Endothelial cell of umbilical vein (primary cell): ENCODE measurements around the gene RPL6. TPM values are rescaled to one million over a fixed set of nuclear protein-coding genes. Genes with fewer than 3 reads are reported as not detected.

Experiments used
- BruUV-seq: library from RNA; stranded (reverse); fragments of 400-500 nt; replicated peaks from 2 replicates; lab custom pipeline; 2021; lab: Mats Ljungman, UMichigan
- CTCF ChIA-PET: fragments of 300-600, 350-600 bp; sonication (Branson Sonifier 250); formaldehyde crosslinking; loops from one replicate; lab custom pipeline; 2021; ENCODE audit warnings: antibody characterized with exemption, inconsistent platforms; lab: Charles Lee
- POLR2A ChIA-PET: fragments of 300-600, 350-600 bp; sonication (Branson Sonifier 250); formaldehyde crosslinking; loops from one replicate; lab custom pipeline; 2021; ENCODE audit warnings: antibody characterized with exemption, inconsistent platforms; lab: Charles Lee
- DNase-seq: peaks from one replicate; pipeline ENCODE4 v3.0.0-alpha.2; 2011; ENCODE audit warnings: low read depth, low spot score
- FAIRE-seq: peaks from 2 replicates; lab custom pipeline; 2011; peaks lifted over from hg19 to GRCh38; lab: Jason Lieb, UNC
- H2AFZ ChIP-seq: 2 replicates; pipeline ENCODE4 v1.6.0; 2012; ENCODE audit warnings: low read depth, low read length, control low read depth, inconsistent platforms
- H3K27ac ChIP-seq: 2 replicates; pipeline ENCODE4 v1.5.1; 2011; ENCODE audit warnings: low read depth, mild to moderate bottlenecking, control low read depth, low read length, moderate library complexity; ENCODE audit not compliant: insufficient read depth
- H3K27me3 ChIP-seq, 2 experiments: 2 replicates each; pipeline versions ENCODE4 v1.6.0 to v1.6.1; 2011; ENCODE audit warnings: low read length in 2 of 2, mixed read lengths in 1 of 2; ENCODE audit not compliant: control insufficient read depth in 2 of 2, insufficient read depth in 2 of 2
- H3K36me3 ChIP-seq, 2 experiments: 2 replicates in 1 of 2; 3 replicates in 1 of 2; pipeline ENCODE4 v1.5.1; 2011; ENCODE audit warnings: low read length in 2 of 2, mild to moderate bottlenecking in 1 of 2, moderate library complexity in 1 of 2; ENCODE audit not compliant: control insufficient read depth in 2 of 2, insufficient read depth in 2 of 2; ENCODE audit errors: extremely low read depth in 1 of 2
- H3K4me1 ChIP-seq: 3 replicates; pipeline ENCODE4 v1.5.1; 2011; ENCODE audit warnings: mild to moderate bottlenecking, low read length; ENCODE audit not compliant: control insufficient read depth, insufficient read depth; ENCODE audit errors: extremely low read depth
- H3K4me2 ChIP-seq: 2 replicates; pipeline ENCODE4 v1.6.1; 2011; ENCODE audit warnings: low read length, control low read depth, mixed read lengths; ENCODE audit not compliant: insufficient read depth
- H3K4me3 ChIP-seq, 3 experiments: fragments of 200-600 bp in 1 of 3; sonication (generic), shearing (Covaris generic) in 1 of 3; replicated peaks in 1 of 3; 2 replicates each; pipeline ENCODE4 v1.5.1; 2011 to 2016; ENCODE audit warnings: control low read depth in 3 of 3, low read length in 3 of 3, mild to moderate bottlenecking in 2 of 3, inconsistent platforms in 1 of 3, low read depth in 1 of 3, moderate library complexity in 1 of 3; ENCODE audit not compliant: insufficient read depth in 1 of 3
- H3K79me2 ChIP-seq: 2 replicates; pipeline ENCODE4 v1.6.0; 2012; ENCODE audit warnings: low read length, inconsistent platforms; ENCODE audit not compliant: control insufficient read depth, insufficient read depth
- H3K9ac ChIP-seq: replicated peaks from 2 replicates; pipeline ENCODE3; 2011; ENCODE audit warnings: low read length, control low read depth; ENCODE audit not compliant: insufficient read depth; ENCODE audit errors: extremely low read depth
- H3K9me1 ChIP-seq: replicated peaks from 3 replicates; pipeline ENCODE4 v1.6.0; 2011; ENCODE audit warnings: mild to moderate bottlenecking, low read length; ENCODE audit not compliant: control insufficient read depth, insufficient read depth; ENCODE audit errors: extremely low read depth
- H3K9me3 ChIP-seq: replicated peaks from 2 replicates; pipeline ENCODE4 v1.5.1; 2012; ENCODE audit warnings: low read length, inconsistent platforms; ENCODE audit not compliant: control insufficient read depth, insufficient read depth
- H4K20me1 ChIP-seq: replicated peaks from 2 replicates; pipeline ENCODE3; 2011; ENCODE audit warnings: mild to moderate bottlenecking, low read length; ENCODE audit not compliant: control insufficient read depth, insufficient read depth; ENCODE audit errors: extremely low read depth
- CTCF ChIP-seq, 2 donors: IDR thresholded peaks; 1 replicate in 1 of 2; 2 replicates in 1 of 2; pipeline ENCODE4 v1.5.1; 2011; ENCODE audit warnings: low read length in 2 of 2, mild to moderate bottlenecking in 2 of 2, moderate library complexity in 2 of 2, control low read depth in 1 of 2, inconsistent platforms in 1 of 2, low read depth in 1 of 2; ENCODE audit not compliant: insufficient read depth in 1 of 2; ENCODE audit errors: extremely low read depth in 1 of 2
- EZH2 ChIP-seq: IDR thresholded peaks from 2 replicates; pipeline ENCODE4 v1.6.1; 2012; ENCODE audit warnings: borderline replicate concordance, low read depth, mild to moderate bottlenecking, moderate library complexity, low read length, inconsistent platforms; ENCODE audit not compliant: severe bottlenecking
- FOS ChIP-seq: IDR thresholded peaks from 2 replicates; pipeline ENCODE4 v1.6.1; 2011; ENCODE audit warnings: mild to moderate bottlenecking, low read length, moderate library complexity, borderline replicate concordance; ENCODE audit not compliant: insufficient read depth
- GATA2 ChIP-seq: IDR thresholded peaks from 2 replicates; pipeline ENCODE4 v1.7.0; 2011; ENCODE audit warnings: low read depth, mild to moderate bottlenecking, moderate library complexity, mixed read lengths, low read length; ENCODE audit not compliant: insufficient read length, insufficient read depth
- JUN ChIP-seq: IDR thresholded peaks from 2 replicates; pipeline ENCODE4 v1.6.1; 2011; ENCODE audit warnings: borderline replicate concordance, low read depth; ENCODE audit not compliant: insufficient read length, insufficient read depth
- MAX ChIP-seq: IDR thresholded peaks from 2 replicates; pipeline ENCODE4 v1.6.1; 2011; ENCODE audit not compliant: insufficient read depth, insufficient read length
- MYC ChIP-seq: IDR thresholded peaks from one replicate; pipeline ENCODE4 v1.6.1; 2011; ENCODE audit warnings: mild to moderate bottlenecking, low read depth, low read length
- POLR2A ChIP-seq: IDR thresholded peaks from 2 replicates; pipeline ENCODE4 v1.6.1; 2012; ENCODE audit warnings: low read depth, mild to moderate bottlenecking, control low read depth, low read length
- POLR2AphosphoS5 ChIP-seq: IDR thresholded peaks from 2 replicates; pipeline ENCODE4 v1.6.1; 2012; ENCODE audit warnings: low read depth, mild to moderate bottlenecking, control low read depth, low read length, moderate library complexity; ENCODE audit not compliant: insufficient read depth
- dilution Hi-C: fragments of 300-500 bp; cut with MboI; formaldehyde crosslinking; loops from one replicate; pipeline ENCODE4 v1.15.0; 2019; ENCODE audit warnings: low sequenced_read_pairs; ENCODE audit not compliant: extremely low pct_ligation_motif_present
- intact Hi-C: fragments of 100-400 bp; cut with micrococcal nuclease; formaldehyde crosslinking; loops from one replicate; pipeline ENCODE4 v1.10.0; 2022
- polyA plus RNA-seq, 4 experiments: library from polyadenylated mRNA; depleted of rRNA in 3 of 4; stranded (reverse) in 3 of 4; unstranded in 1 of 4; fragments of >200 nt; gene quantifications; 2 replicates each; pipeline versions ENCODE4 v1.2.1 to v1.2.3, GENCODE V29; 2011 to 2012; ENCODE audit warnings: missing spikeins in 1 of 4
- total RNA-seq: library from RNA; stranded (reverse); gene quantifications from 2 replicates; pipeline ENCODE4 v1.2.3, GENCODE V29; 2021

Gene RPL6
- total and polyA plus RNA-seq, 2 donors (not counting 3 experiments of a cell fraction or from before 2014, with no cell fraction given), result 998 to 1,385 TPM

DNA sequence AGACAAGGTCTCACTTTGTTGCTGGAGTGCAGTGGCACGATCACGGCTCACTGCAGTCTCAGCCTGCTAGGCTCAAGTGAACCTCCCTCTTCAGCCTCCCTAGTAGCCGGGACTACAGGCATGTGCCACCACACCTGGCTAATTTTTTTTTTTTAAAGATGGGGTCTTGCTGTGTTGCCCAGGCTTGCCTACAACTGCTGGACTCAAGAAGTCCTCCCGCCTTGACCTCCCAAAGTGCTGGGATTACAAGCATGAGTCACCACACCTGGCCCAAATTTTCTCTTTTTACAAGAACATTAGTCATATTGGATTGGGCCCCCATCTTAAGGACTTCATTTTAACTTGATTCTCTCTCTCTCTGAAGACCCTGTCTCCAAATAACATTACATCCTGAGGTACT is 20.2 kb downstream of the RPL6 start:
- H4K20me1 ChIP-seq, result no peaks in the 10 kb centered on the region
- BruUV-seq, result no TSS peak
- H3K9ac ChIP-seq, result no peak overlapping the region
- ChIA-PET POLR2A (no interaction called here), CTCF (interaction anchor here (6.9 kb wide), 1 partner anchor 192 kb away, joined by 253 read pairs; no protein-coding TSS in a partner anchor)
- dilution Hi-C loops (no loop called here), intact Hi-C loops (loop anchor here (5.0 to 10.0 kb wide), 2 partner anchors 282 to 374 kb away; partner anchors contain the start of genes ERP29, NAA25 and TMEM116)
- no peak overlapping the region for H2AFZ ChIP-seq
- H3K4me2 ChIP-seq, result no peak overlapping the region
- H3K9me1 ChIP-seq, result no peaks in the 10 kb centered on the region
- no peaks in the 10 kb centered on the region for H3K79me2 ChIP-seq
- H3K9me3 ChIP-seq, result no peaks in the 10 kb centered on the region
- TF ChIP-seq GATA2 (no peak), POLR2AphosphoS5 (no peak), CTCF (IDR thresholded peaks at IDR 0.05; ENCODE audit: extremely low read depth in 1 of 2, insufficient read depth in 1 of 2, low read depth in 1 of 2, low read length in 2 of 2) (no peak), MYC (no peak), JUN (no peak), EZH2 (no peak), POLR2A (no peak), MAX (no peak), FOS (no peak)
- DNase-seq (no peak), FAIRE-seq (no peak)
- H3K27me3 ChIP-seq, result peaks cover 0 to 3% of the 10 kb centered on the region in 2 experiments
- no peak overlapping the region for H3K27ac ChIP-seq
- H3K4me1 ChIP-seq, result no peaks in the 10 kb centered on the region
- no peaks in the 10 kb centered on the region for H3K36me3 ChIP-seq
- H3K4me3 ChIP-seq, result no peak overlapping the region
